Bone marrow (tissue), 2 donors: ENCODE results near the gene TMOD4.
"Not testable (repeated sequence)": the region's sequence is repeated elsewhere in the genome, so short reads cannot be mapped to it uniquely, and the experiment has no call there.

Experiments
- DNase-seq, 2 donors: peaks; one replicate each; lab custom pipeline; 2025; lab: John Stamatoyannopoulos, UW

Gene TMOD4

GRCh38 chr1:151175863-151176262 is at the start of gene TMOD4:
TMOD4 (minus strand) TSS chr1:151175981; CDS start chr1:151174875, 1,106 bp downstream.
- peak in 1 of 2 donors; percentile 51 for DNase-seq

- no peak for DNase-seq
Measured at GRCh38 chr1:151222130-151222529, 46.3 kb upstream of the TMOD4 start.

GRCh38 chr1:151221616-151222015 is 45.8 kb upstream of the TMOD4 start:
- DNase-seq, result no peak

DNA sequence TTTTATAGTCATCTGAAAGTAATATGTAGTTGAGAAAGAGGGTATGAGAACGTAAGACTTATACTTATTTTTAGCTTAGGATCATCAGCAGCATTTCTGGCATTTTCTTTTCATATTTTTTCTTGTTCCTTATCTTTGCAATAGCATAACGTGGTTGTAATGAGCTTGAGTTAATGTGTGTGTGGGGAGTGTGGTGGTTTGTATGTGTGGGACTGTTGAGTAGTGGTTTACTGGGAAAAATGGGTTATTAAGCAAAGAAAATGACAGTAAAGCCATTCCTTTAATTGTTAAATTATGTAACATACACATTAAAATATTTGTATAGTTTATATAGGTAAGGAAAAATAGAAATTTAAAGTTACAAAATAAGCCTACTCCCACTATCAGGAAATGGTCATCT is 37.8 kb upstream of the TMOD4 start:
- no peak for DNase-seq

- DNase-seq, result no peak
Measured at GRCh38 chr1:151211972-151212705, 36.4 kb upstream of the TMOD4 start.

GRCh38 chr1:151210830-151211229 is 35.0 kb upstream of the TMOD4 start:
- DNase-seq, result no peak

- DNase-seq, result not testable (repeated sequence)
Measured at GRCh38 chr1:151205381-151205965, 29.7 kb upstream of the TMOD4 start.

DNA sequence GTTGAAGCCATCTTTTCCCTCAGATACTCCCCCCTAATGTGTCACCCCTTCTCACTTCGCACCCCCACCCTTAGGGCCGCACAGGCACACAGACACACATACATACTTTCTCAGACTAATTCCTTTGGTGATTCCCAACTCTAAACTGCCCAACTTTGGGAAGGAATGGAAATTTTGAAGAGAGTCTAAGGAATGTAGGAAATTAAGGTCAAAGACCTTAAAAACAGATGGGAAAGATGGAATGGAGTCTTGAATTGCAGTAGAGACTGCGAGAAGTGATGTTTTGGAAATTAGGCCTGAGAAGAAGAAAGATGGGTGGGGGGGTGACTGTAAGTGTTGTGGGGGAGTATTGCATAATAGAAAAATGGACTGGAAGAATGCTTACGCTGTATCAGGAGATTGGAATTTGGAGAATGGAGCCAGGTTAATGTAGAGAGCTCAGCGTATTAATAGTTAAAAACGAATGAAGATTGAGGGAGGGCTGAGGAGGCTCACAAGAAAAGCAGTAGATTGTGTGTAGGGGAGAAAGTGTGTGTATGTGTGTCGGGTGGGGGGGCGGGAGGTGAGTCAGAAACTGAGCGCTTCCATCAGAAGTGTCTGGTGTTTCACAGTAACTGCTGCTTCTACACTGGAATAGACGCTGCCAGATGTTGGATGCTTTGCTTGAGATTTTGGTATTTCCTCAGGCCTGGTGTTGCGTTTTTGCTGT is 24.2 kb upstream of the TMOD4 start:
- no peak for DNase-seq

GRCh38 chr1:151198254-151199127 is 22.7 kb upstream of the TMOD4 start, which contains the start of gene PIP5K1A:
PIP5K1A (plus strand) TSS chr1:151198552; CDS start chr1:151198997, 445 bp downstream.
- peak; percentile 94 to 98 for DNase-seq

DNA sequence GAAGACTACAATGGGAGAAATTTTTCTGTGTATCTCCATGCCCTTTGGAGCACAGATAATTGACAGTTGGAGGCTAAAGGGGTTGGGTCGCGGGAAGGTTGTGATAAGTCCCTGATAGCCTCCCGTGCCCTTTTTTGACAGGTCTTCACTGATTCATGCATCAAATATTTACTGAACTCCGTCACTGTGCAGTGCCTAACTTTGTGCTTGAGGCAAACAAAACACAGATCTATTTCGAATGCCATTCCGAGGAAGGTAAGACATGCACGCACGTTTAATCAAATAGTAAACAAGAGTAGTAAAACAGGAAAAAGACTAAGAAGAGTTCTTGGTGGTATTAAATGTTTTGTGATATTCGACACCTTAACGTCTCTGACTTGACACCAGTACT is 22.1 kb upstream of the TMOD4 start:
- no peak for DNase-seq

GRCh38 chr1:151196292-151196800 is 20.6 kb upstream of the TMOD4 start:
- DNase-seq, result peak in 1 of 2 donors; percentile 77

- not testable (repeated sequence) for DNase-seq
Measured at GRCh38 chr1:151194894-151195594, 19.3 kb upstream of the TMOD4 start.

- DNase-seq, result no peak
Measured at GRCh38 chr1:151193856-151194255, 18.1 kb upstream of the TMOD4 start.

DNA sequence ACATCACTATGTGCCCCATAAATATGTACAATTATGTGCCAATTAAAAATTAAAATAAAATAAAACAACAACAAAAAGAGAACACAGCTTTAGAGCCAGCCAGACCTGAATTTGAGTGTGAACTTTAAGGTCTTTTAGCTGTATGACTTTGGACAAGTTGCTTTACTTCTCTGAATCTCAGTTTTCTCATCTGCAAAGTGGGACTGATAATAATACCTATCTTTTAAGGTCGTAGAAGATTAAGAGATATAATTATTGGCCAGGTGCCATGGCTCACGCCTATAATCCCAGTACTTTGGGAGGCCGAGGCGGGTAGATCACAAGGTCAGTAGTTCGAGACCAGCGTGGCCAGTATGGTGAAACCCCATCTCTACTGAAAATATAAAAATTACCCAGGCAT is 17.5 kb upstream of the TMOD4 start:
- no peak for DNase-seq

GRCh38 chr1:151192047-151192446 is 16.3 kb upstream of the TMOD4 start:
- DNase-seq, result no peak

DNA sequence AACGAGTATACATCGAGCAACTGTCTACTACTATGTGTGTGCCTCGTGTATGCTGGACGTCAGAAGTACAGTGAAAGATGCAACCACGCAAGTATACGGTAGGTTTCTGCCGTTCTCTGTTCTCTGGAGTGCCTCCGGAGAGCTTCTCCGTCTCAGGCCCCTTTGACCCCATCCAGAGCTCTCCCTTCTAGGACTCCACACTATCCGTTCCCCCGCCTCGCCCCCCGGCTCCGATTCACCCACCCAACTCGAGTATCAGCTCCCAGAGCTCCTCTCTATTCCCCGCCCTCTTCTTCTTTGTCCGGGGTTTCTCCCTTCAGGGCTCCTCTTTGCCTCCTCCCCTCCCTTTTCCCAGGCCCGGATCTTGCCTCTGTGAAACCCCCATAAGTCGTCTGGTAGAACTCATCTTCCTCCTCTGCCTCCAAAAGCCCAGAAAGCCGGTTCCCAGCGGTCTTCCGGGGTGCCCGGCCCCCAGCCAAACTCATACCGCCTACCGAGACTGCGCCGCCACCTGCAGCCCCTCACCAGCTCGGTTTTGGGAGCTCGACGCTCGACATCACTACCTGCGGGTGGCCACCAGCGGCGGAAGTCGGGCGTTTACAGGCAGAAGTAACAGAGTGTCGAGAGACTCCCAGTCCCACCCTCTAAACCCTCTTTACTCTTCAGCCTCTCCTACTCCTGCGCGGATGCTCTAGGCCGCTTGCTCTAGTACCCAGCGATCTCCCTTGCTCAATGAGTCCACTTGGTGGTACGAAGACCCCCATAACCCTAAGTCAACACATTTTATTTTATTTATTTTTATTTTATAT is 14.1 kb upstream of the TMOD4 start, which contains the start of gene VPS72:
TSS of gene VPS72 (minus strand) at position 561 of the 809 bp plus-strand sequence. CDS start at position 485, 76 bp downstream.
- DNase-seq, result peak; percentile 56 to 86

GRCh38 chr1:151188667-151189066 is 12.9 kb upstream of the TMOD4 start:
- not testable (repeated sequence) for DNase-seq

DNA sequence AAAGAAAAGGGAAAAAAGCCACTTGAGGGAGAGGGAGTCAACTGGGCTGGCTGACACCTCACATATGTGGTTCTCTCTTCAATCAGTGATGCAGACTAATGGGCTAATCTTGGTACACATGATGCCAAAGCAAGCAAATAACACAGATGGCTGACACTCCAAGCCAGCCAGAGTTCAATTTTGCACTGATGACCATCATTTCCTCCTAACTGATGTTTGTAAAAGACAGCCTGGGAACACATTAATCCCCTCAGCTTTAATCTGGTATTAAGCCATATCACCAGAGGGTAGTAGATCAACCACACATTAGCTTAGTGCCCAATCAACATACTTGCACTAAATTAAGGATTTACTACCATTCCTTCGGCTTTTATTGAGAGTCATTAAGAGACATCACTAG is 11.4 kb upstream of the TMOD4 start:
- DNase-seq, result no peak

- no peak for DNase-seq
Measured at GRCh38 chr1:151184211-151184610, 8.4 kb upstream of the TMOD4 start.

GRCh38 chr1:151176514-151177045 is 799 bp upstream of the TMOD4 start:
- DNase-seq, result no peak
